ENCODE results near the gene MRPL27.

Gene MRPL27

DNA sequence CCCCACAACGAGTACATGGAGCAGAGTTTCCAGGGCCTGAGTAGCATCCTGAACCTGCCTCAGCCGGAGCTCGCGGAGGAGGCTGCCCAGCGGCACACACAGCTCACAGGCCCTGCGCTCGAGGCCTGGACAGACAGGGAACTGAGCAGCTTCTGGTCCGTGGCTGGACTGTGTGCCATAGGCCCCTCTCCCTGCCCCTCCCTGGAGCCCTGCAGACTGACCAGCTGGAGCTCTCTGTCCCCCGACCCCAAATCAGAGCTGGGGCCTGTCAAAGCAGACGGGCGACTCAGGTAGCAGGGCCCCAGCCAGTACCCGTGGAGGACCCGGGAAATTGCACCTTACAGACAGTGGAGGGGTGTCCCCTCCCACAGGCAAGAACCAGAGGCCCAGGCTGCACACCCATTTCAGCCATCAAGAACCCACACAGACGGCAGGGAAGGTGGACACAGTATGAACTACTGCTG lies 13.0 kb downstream of the MRPL27 start:
- DNase-seq (ENCODE audit: low read depth), result no peak
- TF ChIP-seq, protein P1, sequence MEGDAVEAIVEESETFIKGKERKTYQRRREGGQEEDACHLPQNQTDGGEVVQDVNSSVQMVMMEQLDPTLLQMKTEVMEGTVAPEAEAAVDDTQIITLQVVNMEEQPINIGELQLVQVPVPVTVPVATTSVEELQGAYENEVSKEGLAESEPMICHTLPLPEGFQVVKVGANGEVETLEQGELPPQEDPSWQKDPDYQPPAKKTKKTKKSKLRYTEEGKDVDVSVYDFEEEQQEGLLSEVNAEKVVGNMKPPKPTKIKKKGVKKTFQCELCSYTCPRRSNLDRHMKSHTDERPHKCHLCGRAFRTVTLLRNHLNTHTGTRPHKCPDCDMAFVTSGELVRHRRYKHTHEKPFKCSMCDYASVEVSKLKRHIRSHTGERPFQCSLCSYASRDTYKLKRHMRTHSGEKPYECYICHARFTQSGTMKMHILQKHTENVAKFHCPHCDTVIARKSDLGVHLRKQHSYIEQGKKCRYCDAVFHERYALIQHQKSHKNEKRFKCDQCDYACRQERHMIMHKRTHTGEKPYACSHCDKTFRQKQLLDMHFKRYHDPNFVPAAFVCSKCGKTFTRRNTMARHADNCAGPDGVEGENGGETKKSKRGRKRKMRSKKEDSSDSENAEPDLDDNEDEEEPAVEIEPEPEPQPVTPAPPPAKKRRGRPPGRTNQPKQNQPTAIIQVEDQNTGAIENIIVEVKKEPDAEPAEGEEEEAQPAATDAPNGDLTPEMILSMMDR (IDR thresholded peaks at IDR 0.05; ENCODE audit: insufficient read depth, low read depth, low read length, missing control alignments), result no peak
- H3K4me3 ChIP-seq (ENCODE audit: low read depth, low read length), result no peak overlapping the region

DNA sequence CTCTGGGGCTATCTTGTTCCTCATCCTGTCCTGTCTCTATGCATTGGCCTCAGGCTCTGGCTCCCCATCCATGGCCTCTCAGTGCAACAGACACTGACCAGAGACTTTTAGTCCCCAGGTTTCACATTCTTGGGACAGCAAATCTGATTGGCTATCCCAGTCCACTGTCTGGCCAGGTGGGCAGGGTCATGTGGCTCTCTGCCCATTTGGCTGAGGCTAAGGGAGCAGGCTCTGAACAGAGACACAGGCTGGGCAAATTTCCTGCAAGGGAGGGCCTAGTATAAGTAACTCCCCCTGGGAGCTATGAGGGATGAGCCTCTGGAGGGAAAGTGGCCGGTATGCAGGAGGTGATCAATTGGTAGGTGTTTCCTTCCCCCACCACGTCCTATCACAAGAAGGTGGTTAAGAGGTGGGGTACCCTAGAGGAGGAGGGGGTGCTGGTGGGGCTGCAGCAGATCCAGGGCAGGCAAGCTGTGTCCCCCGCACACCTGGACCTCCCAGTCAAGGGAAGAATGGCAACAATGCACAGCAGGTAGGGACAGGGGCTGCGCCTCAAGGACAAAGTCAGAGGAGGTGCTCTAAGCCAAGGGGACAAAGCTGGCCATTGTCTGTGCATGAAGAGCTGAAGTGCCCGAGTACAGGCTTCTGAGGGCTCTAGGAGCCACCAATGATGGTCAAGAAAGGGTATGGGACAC lies 13.8 kb downstream of the MRPL27 start:
- H3K4me3 ChIP-seq (ENCODE audit: low read depth, low read length), result no peak overlapping the region
- TF ChIP-seq, protein P1 (IDR thresholded peaks at IDR 0.05; ENCODE audit: insufficient read depth, low read depth, low read length, missing control alignments), result no peak
- DNase-seq (ENCODE audit: low read depth), result no peak

DNA sequence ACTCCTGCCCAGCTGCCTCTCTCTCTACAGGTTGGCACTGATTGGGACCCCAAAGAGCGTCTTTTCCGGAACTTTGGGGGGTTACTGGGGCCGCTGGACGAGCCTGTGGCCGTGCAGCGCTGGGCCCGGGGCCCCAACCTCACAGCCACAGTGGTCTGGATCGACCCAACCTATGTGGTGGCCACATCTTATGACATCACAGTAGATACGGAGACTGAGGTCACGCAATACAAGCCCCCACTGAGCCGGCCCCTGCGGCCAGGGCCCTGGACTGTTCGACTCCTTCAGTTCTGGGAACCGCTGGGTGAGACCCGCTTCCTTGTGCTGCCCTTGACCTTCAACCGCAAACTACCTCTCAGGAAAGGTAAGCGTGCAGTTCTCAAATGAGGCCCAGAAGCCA lies 14.8 kb downstream of the MRPL27 start:
- TF ChIP-seq, protein P1 (IDR thresholded peaks at IDR 0.05; ENCODE audit: insufficient read depth, low read depth, low read length, missing control alignments), result no peak
- H3K4me3 ChIP-seq (ENCODE audit: low read depth, low read length), result no peak overlapping the region
- no peak for DNase-seq (ENCODE audit: low read depth)

DNA sequence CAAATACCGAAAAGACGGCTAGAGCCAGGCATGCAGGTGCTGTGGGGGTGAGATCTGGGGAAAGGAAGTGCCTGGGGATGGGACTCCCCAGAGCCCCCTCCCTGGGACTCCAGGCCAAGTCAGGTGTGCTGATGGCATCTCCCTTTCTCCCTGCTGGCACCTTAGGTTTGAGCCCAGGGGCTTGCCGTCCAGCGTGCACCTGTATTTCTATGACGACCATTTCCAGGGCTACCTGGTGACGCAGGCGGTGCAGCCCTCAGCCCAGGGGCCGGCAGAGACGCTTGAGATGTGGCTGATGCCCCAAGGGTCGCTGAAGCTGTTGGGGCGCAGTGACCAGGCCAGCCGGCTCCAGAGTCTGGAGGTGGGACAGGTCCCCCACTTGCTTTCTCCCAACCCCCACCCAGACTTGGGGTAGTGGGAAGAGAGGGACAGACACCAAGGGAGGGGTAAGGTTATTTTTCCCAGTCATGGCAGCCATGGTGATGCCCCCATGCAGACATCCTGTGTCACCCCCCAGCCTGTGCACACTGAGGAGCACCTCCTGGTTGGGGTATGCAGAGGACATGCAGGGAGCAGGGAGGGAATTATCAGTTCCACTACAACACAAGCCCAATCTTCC lies 16.0 kb downstream of the MRPL27 start:
- TF ChIP-seq, protein P1 (IDR thresholded peaks at IDR 0.05; ENCODE audit: insufficient read depth, low read depth, low read length, missing control alignments), result no peak
- H3K4me3 ChIP-seq (ENCODE audit: low read depth, low read length), result no peak overlapping the region

DNA sequence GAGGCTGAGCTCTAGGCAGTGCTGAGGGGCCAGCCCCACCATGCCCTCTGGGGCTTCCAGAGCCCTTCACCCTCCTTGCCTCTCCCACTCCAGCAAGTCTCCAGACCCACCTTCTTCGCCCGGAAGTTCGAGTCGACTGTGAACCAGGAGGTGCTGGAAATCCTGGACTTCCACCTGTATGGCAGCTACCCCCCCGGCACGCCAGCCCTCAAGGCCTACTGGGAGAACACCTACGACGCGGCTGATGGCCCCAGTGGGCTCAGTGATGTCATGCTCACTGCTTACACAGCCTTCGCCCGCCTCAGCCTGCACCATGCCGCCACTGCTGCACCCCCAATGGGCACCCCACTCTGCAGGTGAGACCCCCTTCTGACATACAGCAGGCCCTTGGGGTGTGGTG lies 16.6 kb downstream of the MRPL27 start:
- no peak for DNase-seq (ENCODE audit: low read depth)
- TF ChIP-seq, protein P1 (IDR thresholded peaks at IDR 0.05; ENCODE audit: insufficient read depth, low read depth, low read length, missing control alignments), result no peak
- no peak overlapping the region for H3K4me3 ChIP-seq (ENCODE audit: low read depth, low read length)

More for the DNA sequence above, 16.0 kb downstream of the MRPL27 start:
- DNase-seq (ENCODE audit: low read depth), result no peak

DNA sequence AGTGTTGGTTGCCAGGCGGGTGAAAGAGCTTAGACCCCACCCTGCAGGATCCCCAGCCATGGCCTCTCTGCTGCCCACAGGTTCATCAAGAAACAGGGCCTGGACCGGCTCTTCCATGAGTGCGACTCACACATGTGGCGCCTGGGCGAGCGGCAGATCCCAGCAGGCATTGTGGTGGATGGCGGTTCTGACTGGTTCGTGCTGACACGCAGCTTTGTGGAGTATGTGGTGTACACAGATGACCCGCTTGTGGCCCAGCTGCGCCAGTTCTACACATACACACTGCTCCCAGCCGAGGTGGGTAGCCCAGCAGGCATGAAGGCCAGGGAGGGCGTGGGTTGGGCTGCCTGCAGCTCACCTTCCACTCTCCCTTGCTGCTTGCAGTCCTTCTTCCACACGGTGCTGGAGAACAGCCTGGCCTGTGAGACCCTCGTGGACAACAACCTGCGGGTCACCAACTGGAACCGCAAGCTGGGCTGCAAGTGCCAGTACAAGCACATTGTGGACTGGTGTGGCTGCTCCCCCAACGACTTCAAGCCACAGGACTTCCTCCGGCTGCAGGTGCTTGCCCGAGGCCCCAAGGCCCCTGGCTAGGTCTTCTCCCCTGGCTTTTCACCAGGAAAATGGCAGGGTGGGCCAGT lies 17.2 kb downstream of the MRPL27 start:
- no peak overlapping the region for H3K4me3 ChIP-seq (ENCODE audit: low read depth, low read length)
- TF ChIP-seq, protein P1 (IDR thresholded peaks at IDR 0.05; ENCODE audit: insufficient read depth, low read depth, low read length, missing control alignments), result no peak
- no peak for DNase-seq (ENCODE audit: low read depth)
